CD14-positive monocyte (primary cell): ENCODE measurements around the gene REPIN1. TPM values are rescaled to one million over a fixed set of nuclear protein-coding genes. Genes with fewer than 3 reads are reported as not detected.

Experiments
- DNase-seq, 3 donors: peaks; one replicate each; pipeline ENCODE4 v3.0.0-alpha.2; 2011 to 2022
- H2AFZ ChIP-seq: 2 replicates; pipeline ENCODE4 v1.6.0; 2012; ENCODE audit warnings: mild to moderate bottlenecking, low read depth, low read length, inconsistent platforms; ENCODE audit not compliant: insufficient read depth, poor library complexity, severe bottlenecking
- H3K27ac ChIP-seq, 2 donors: 1 replicate in 1 of 2; 2 replicates in 1 of 2; pipeline ENCODE4 v1.5.1; 2012 to 2013; ENCODE audit warnings: low read length in 2 of 2, control low read depth in 1 of 2, inconsistent platforms in 1 of 2, low read depth in 1 of 2, mild to moderate bottlenecking in 1 of 2
- H3K27me3 ChIP-seq, 2 donors: one replicate each; pipeline versions ENCODE4 v1.6.0 to v1.6.1; 2011 to 2013; ENCODE audit warnings: low read length in 2 of 2; ENCODE audit not compliant: control insufficient read depth in 2 of 2, insufficient read depth in 2 of 2
- H3K36me3 ChIP-seq, 2 donors: replicated peaks in 1 of 2; 1 replicate in 1 of 2; 2 replicates in 1 of 2; pipeline versions ENCODE4 v1.5.1 to v1.6.1; 2012 to 2013; ENCODE audit warnings: low read length in 2 of 2, control low read depth in 1 of 2, inconsistent platforms in 1 of 2, mild to moderate bottlenecking in 1 of 2; ENCODE audit not compliant: insufficient read depth in 2 of 2, control insufficient read depth in 1 of 2
- H3K4me1 ChIP-seq, 2 donors: 1 replicate in 1 of 2; 2 replicates in 1 of 2; pipeline versions ENCODE4 v1.5.1 to v1.6.1; 2012 to 2013; ENCODE audit warnings: low read length in 2 of 2, control low read depth in 1 of 2, inconsistent platforms in 1 of 2, mild to moderate bottlenecking in 1 of 2, moderate library complexity in 1 of 2; ENCODE audit not compliant: insufficient read depth in 2 of 2, control insufficient read depth in 1 of 2
- H3K4me2 ChIP-seq: replicated peaks from 2 replicates; pipeline ENCODE3; 2012; ENCODE audit warnings: low read length, moderate library complexity, mild to moderate bottlenecking; ENCODE audit not compliant: poor library complexity, severe bottlenecking; ENCODE audit errors: extremely low read depth
- H3K4me3 ChIP-seq, 3 experiments: fragments of 200-600 bp in 1 of 3; sonication (generic) in 1 of 3; replicated peaks in 1 of 3; 1 replicate in 2 of 3; 2 replicates in 1 of 3; pipeline ENCODE4 v1.5.1; 2011 to 2013; ENCODE audit warnings: low read length in 3 of 3, mild to moderate bottlenecking in 3 of 3, control low read depth in 2 of 3, low read depth in 2 of 3, inconsistent platforms in 1 of 3, moderate library complexity in 1 of 3
- H3K79me2 ChIP-seq: 2 replicates; pipeline ENCODE4 v1.6.0; 2012; ENCODE audit warnings: mild to moderate bottlenecking, control low read depth, inconsistent platforms, low read length, moderate library complexity; ENCODE audit not compliant: insufficient read depth
- H3K9ac ChIP-seq: 2 replicates; pipeline ENCODE4 v1.6.0; 2017; ENCODE audit warnings: low read length, mild to moderate bottlenecking; ENCODE audit not compliant: insufficient read depth, poor library complexity, severe bottlenecking
- H3K9me3 ChIP-seq, 2 donors: replicated peaks in 1 of 2; 1 replicate in 1 of 2; 2 replicates in 1 of 2; pipeline versions ENCODE4 v1.5.1 to v1.6.1; 2012 to 2013; ENCODE audit warnings: low read length in 2 of 2, control low read depth in 1 of 2; ENCODE audit not compliant: control insufficient read depth in 1 of 2, insufficient read depth in 1 of 2
- H4K20me1 ChIP-seq: 2 replicates; pipeline ENCODE4 v1.6.0; 2012; ENCODE audit warnings: mild to moderate bottlenecking, low read length, control low read depth, moderate library complexity; ENCODE audit not compliant: insufficient read depth
- H3K27ac Mint-ChIP-seq, 7 donors: one replicate each; pipeline ENCODE4 v1.8.0; 2020; ENCODE audit warnings: mild to moderate bottlenecking in 7 of 7, mixed read lengths in 7 of 7, moderate library complexity in 6 of 7, inconsistent platforms in 2 of 7
- H3K27me3 Mint-ChIP-seq, 3 donors: one replicate each; pipeline ENCODE4 v1.8.0; 2021 to 2022; ENCODE audit warnings: low read depth in 3 of 3, mild to moderate bottlenecking in 3 of 3, mixed read lengths in 3 of 3, moderate library complexity in 3 of 3, inconsistent platforms in 1 of 3
- H3K36me3 Mint-ChIP-seq, 2 donors: one replicate each; pipeline ENCODE4 v1.8.0; 2020; ENCODE audit warnings: mixed read lengths in 2 of 2, inconsistent platforms in 1 of 2, mild to moderate bottlenecking in 1 of 2
- H3K4me1 Mint-ChIP-seq: one replicate; pipeline ENCODE4 v1.8.0; 2020; ENCODE audit warnings: mild to moderate bottlenecking, mixed read lengths
- H3K4me3 Mint-ChIP-seq, 2 donors: one replicate each; pipeline ENCODE4 v1.8.0; 2020; ENCODE audit warnings: mild to moderate bottlenecking in 2 of 2, mixed read lengths in 2 of 2, moderate library complexity in 1 of 2
- H3K9me3 Mint-ChIP-seq, 7 donors: one replicate each; pipeline ENCODE4 v1.8.0; 2020 to 2022; ENCODE audit warnings: mixed read lengths in 7 of 7, mild to moderate bottlenecking in 6 of 7, moderate library complexity in 6 of 7, inconsistent platforms in 2 of 7
- CTCF ChIP-seq: fragments of 200-600 bp; IDR thresholded peaks from one replicate; pipeline ENCODE4 v1.8.0; 2022; ENCODE audit warnings: antibody characterized with exemption, mild to moderate bottlenecking
- WGBS: methylation state at CpG from one replicate; pipeline ENCODE4 v1.1.5; 2013; ENCODE audit warnings: missing lambda C conversion rate; ENCODE audit not compliant: insufficient coverage; 5-methylcytosine and 5-hydroxymethylcytosine counted together
- intact Hi-C, 2 donors: fragments of 100-400 bp; cut with micrococcal nuclease; formaldehyde crosslinking; loops; one replicate each; pipeline versions ENCODE4 v1.15.0 to v1.15.1; 2023
- polyA plus RNA-seq, 3 donors: library from polyadenylated mRNA; depleted of rRNA in 1 of 3; unstranded in 2 of 3; stranded (reverse) in 1 of 3; fragments of 300-500 nt in 2 of 3; fragments of >200 nt in 1 of 3; fragmentation: Illumina TruSeq in 2 of 3; gene quantifications; 1 replicate in 2 of 3; 2 replicates in 1 of 3; pipeline ENCODE4 v1.2.3, GENCODE V29; 2012 to 2021

REPIN1 gene
- polyA plus RNA-seq, 3 donors: 32.7 to 42.9 (median 39.0) TPM

GRCh38 chr7:150393325-150393724, 24.7 kb downstream of the REPIN1 start:
- H3K4me1 ChIP-seq: peaks cover 10% of the 10 kb centered on the region in 2 donors
- H3K4me3 Mint-ChIP-seq: no peak overlapping the region
- no peak overlapping the region for H3K27ac ChIP-seq
- no peak overlapping the region for H3K4me2 ChIP-seq
- H3K4me3 ChIP-seq: no peak overlapping the region
- peaks cover 12% of the 10 kb centered on the region for H3K4me1 Mint-ChIP-seq
- peaks cover 0 to 5% (median 0%) of the 10 kb centered on the region in 7 donors for H3K9me3 Mint-ChIP-seq
- H3K27me3 ChIP-seq: no peaks in the 10 kb centered on the region
- TF ChIP-seq CTCF: no peak
- H3K27me3 Mint-ChIP-seq: peaks cover 0 to 4% (median 0%) of the 10 kb centered on the region in 3 donors
- no peaks in the 10 kb centered on the region for H3K9me3 ChIP-seq
- H2AFZ ChIP-seq: no peak overlapping the region
- H3K36me3 ChIP-seq: peaks cover 15 to 26% of the 10 kb centered on the region in 2 donors
- no peak overlapping the region for H3K27ac Mint-ChIP-seq
- intact Hi-C loops: loop anchor here in 1 of 2 donors (10.0 kb wide), 1 partner anchor 49 kb away; the partner anchor contains the start of gene RARRES2
- no peak for DNase-seq
- H3K79me2 ChIP-seq: no peaks in the 10 kb centered on the region
- H3K36me3 Mint-ChIP-seq: peaks cover 35 to 42% of the 10 kb centered on the region in 2 donors
- no peaks in the 10 kb centered on the region for H4K20me1 ChIP-seq
- no peak overlapping the region for H3K9ac ChIP-seq
- WGBS: 100% methylated on average over 1 of the region's 3 CpGs

- Mint-ChIP-seq H3K9me3 (peaks cover 0 to 3% (median 0%) of the 10 kb centered on the region in 7 donors), H3K27ac (peak overlapping the region in 1 of 7 donors; percentile 32), H3K4me1 (no peaks in the 10 kb centered on the region), H3K4me3 (no peak overlapping the region), H3K36me3 (peaks cover 34 to 38% of the 10 kb centered on the region in 2 donors), H3K27me3 (peaks cover 0 to 3% (median 0%) of the 10 kb centered on the region in 3 donors)
- Histone ChIP-seq H2AFZ (no peak overlapping the region), H3K4me3 (no peak overlapping the region), H3K4me2 (no peak overlapping the region), H3K36me3 (peaks cover 18 to 33% of the 10 kb centered on the region in 2 donors), H4K20me1 (no peaks in the 10 kb centered on the region), H3K4me1 (no peaks in the 10 kb centered on the region), H3K9me3 (no peaks in the 10 kb centered on the region), H3K9ac (no peak overlapping the region), H3K27me3 (no peaks in the 10 kb centered on the region), H3K27ac (no peak overlapping the region), H3K79me2 (no peaks in the 10 kb centered on the region)
- intact Hi-C loops: loop anchor here in 1 of 2 donors (10.0 kb wide), 1 partner anchor 52 kb away; the partner anchor contains the start of gene RARRES2
- DNase-seq: no peak
- TF ChIP-seq CTCF: no peak
- 99% methylated on average over 18 of the region's 20 CpGs for WGBS
Measured at GRCh38 chr7:150396426-150396825, 27.8 kb downstream of the REPIN1 start.
